Esophagus squamous epithelium (tissue), 5 donors: ENCODE data around the gene CDC20. TPM values are rescaled to one million over a fixed set of nuclear protein-coding genes. Genes with fewer than 3 reads are reported as not detected.

Experiments used
- DNase-seq: peaks from one replicate; lab custom pipeline; 2025; lab: John Stamatoyannopoulos, UW
- H3K27ac ChIP-seq, 4 donors: fragments of 200-600 bp; sonication (generic); one replicate each; pipeline ENCODE4 v1.5.1; 2016 to 2019; ENCODE audit warnings: mild to moderate bottlenecking in 1 of 4
- H3K27me3 ChIP-seq, 4 donors: fragments of 200-600 bp; sonication (generic); 1 replicate in 3 of 4; 2 replicates in 1 of 4; pipeline versions ENCODE4 v1.5.1 to v1.6.0; 2017 to 2021; ENCODE audit warnings: antibody characterized with exemption in 1 of 4
- H3K36me3 ChIP-seq, 3 donors: fragments of 200-600 bp; sonication (generic); one replicate each; pipeline ENCODE4 v1.5.1; 2016 to 2019
- H3K4me1 ChIP-seq, 3 donors: fragments of 200-600 bp; sonication (generic); one replicate each; pipeline ENCODE4 v1.5.1; 2017 to 2019
- H3K4me3 ChIP-seq, 4 donors: fragments of 200-600 bp; sonication (generic); 1 replicate in 3 of 4; 2 replicates in 1 of 4; pipeline ENCODE4 v1.5.1; 2016 to 2019; ENCODE audit warnings: mild to moderate bottlenecking in 2 of 4, moderate library complexity in 1 of 4
- H3K9me3 ChIP-seq, 3 donors: fragments of 200-600 bp; sonication (generic); one replicate each; pipeline ENCODE4 v1.5.1; 2016 to 2019
- POLR2A ChIP-seq, 4 donors: fragments of 450-650 bp; IDR thresholded peaks; one replicate each; pipeline ENCODE4 v1.6.1; 2017; ENCODE audit warnings: antibody characterized with exemption in 4 of 4, mild to moderate bottlenecking in 4 of 4, moderate library complexity in 3 of 4
- WGBS, 2 donors: methylation state at CpG; one replicate each; pipeline ENCODE4 v1.1.5; 2018; 5-methylcytosine and 5-hydroxymethylcytosine counted together
- intact Hi-C: fragments of 100-400 bp; cut with DNase I; formaldehyde crosslinking; loops from one replicate; pipeline ENCODE4 v1.15.0; 2022
- total RNA-seq, 4 donors: library from RNA; depleted of rRNA; stranded (reverse); fragments of >200 nt; gene quantifications; one replicate each; pipeline ENCODE4 v1.1.0, GENCODE V29; 2016
- TF ChIP-seq, protein P1 (sequence below), 6 experiments: fragments of 450-650 bp in 4 of 6; fragments of 200-600 bp in 2 of 6; sonication (generic) in 2 of 6; IDR thresholded peaks; one replicate each; pipeline ENCODE4 v1.5.1; 2016 to 2019; ENCODE audit warnings: antibody characterized with exemption in 6 of 6, mild to moderate bottlenecking in 4 of 6, moderate library complexity in 4 of 6
- donor health status: DM: yes; HTN: yes; CAD: no.

CDC20 gene
- total RNA-seq, 4 donors from 2014 or later = 16.5 to 96.0 (median 33.6) TPM

DNA sequence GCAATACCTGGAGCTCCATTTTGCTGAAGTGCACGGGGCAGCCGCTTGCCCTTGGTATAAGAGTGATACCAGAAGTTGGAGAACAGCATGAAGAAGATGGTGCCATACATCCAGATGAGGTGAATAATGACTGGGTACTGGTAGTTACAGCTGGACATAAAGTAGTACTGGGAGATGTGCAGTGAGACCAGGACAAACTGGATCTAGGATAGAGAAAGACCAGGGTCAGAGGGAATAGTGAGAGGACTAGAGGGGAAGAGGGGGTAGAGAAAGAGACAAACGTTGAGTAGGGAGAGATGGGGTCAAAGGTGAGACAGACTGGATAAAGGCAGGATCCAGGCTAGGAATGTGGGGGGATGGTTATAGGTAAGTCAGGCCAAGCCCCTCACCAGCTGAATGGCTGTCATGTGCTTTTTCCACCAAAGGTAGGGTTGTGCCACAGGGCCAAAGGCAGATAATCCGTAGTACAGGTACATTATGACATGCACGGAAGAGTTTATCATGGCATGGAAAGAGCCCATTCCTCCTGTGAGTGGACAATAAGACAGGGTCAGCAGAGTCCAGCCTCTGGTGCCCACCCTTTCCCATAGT is 5.2 kb downstream of the CDC20 start:
- Histone ChIP-seq H3K27ac (peak overlapping the region in 2 of 4 donors; percentile 13 to 16), H3K36me3 (peaks cover 30 to 55% (median 33%) of the 10 kb centered on the region in 3 donors), H3K27me3 (no peaks in the 10 kb centered on the region), H3K4me1 (peaks cover 27 to 69% (median 36%) of the 10 kb centered on the region in 3 donors), H3K4me3 (no peak overlapping the region), H3K9me3 (no peaks in the 10 kb centered on the region)
- TF ChIP-seq POLR2A (IDR thresholded peaks at IDR 0.05) = no peak
- TF ChIP-seq, protein P1, sequence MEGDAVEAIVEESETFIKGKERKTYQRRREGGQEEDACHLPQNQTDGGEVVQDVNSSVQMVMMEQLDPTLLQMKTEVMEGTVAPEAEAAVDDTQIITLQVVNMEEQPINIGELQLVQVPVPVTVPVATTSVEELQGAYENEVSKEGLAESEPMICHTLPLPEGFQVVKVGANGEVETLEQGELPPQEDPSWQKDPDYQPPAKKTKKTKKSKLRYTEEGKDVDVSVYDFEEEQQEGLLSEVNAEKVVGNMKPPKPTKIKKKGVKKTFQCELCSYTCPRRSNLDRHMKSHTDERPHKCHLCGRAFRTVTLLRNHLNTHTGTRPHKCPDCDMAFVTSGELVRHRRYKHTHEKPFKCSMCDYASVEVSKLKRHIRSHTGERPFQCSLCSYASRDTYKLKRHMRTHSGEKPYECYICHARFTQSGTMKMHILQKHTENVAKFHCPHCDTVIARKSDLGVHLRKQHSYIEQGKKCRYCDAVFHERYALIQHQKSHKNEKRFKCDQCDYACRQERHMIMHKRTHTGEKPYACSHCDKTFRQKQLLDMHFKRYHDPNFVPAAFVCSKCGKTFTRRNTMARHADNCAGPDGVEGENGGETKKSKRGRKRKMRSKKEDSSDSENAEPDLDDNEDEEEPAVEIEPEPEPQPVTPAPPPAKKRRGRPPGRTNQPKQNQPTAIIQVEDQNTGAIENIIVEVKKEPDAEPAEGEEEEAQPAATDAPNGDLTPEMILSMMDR (IDR thresholded peaks at IDR 0.05) = no peak
- intact Hi-C loops = no loop called here
- no peak for DNase-seq
- WGBS, 2 donors = 66 to 80% methylated on average over 3 to 5 of the region's 5 CpGs

DNA sequence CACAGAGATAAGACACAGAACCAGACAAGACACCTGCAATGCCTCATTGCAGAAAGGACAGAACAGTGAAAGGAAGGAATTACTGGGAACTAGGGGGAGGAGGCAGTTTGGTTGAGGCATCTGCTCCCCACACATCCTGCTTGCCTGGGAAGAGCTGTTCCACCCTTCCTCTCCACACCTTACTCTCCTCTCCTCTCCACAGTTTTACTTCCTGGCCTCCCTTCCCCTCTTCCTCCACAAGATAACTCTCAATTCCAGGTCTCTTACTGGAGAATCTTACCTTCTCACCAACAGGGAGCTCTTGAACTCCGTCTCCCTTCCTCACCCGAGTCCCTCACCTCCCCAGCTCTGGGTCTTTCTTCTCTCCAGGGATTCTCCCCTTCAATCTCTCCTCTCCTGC is 6.9 kb downstream of the CDC20 start:
- Histone ChIP-seq H3K27ac (peak overlapping the region; percentile 94 to 99 (median 97)), H3K9me3 (no peaks in the 10 kb centered on the region), H3K27me3 (no peaks in the 10 kb centered on the region), H3K4me3 (peak overlapping the region; percentile 70 to 86 (median 85)), H3K36me3 (peaks cover 30 to 51% (median 33%) of the 10 kb centered on the region in 3 donors), H3K4me1 (peaks cover 18 to 60% (median 28%) of the 10 kb centered on the region in 3 donors)
- no peak for DNase-seq
- 75 to 86% methylated on average over 2 of the region's 2 CpGs for WGBS, 2 donors
- no peak for TF ChIP-seq POLR2A (IDR thresholded peaks at IDR 0.05)
- TF ChIP-seq, protein P1 (IDR thresholded peaks at IDR 0.05) = no peak
- intact Hi-C loops = no loop called here

DNA sequence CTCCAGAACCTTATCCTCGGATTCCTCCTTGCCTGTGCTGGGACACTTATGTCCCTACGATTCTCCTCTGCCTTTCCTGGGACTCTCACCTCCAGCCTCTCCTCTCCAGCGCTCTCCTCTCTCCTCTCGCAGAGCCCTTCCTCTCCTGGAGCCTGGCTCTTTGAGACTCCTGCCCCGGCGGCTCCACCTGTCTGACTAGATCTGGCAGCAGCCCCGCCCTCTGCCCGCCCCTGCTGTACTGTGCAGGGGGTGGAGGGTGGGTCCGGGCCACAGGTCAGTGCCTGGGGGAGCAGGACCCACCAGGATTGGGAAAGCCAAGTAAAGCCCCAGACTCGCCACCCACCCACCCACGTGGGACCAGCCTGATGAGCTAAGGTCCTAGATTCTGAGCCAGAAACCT is 7.4 kb downstream of the CDC20 start:
- H3K27ac ChIP-seq = peak overlapping the region; percentile 94 to 99 (median 97)
- TF ChIP-seq, protein P1 (IDR thresholded peaks at IDR 0.05) = no peak
- TF ChIP-seq POLR2A (IDR thresholded peaks at IDR 0.05) = peak in 3 of 4 donors; percentile 46 to 67 (median 59)
- intact Hi-C loops = no loop called here
- H3K36me3 ChIP-seq = peaks cover 30 to 46% (median 33%) of the 10 kb centered on the region in 3 donors
- WGBS, 2 donors = 20 to 21% methylated on average over 6 to 7 of the region's 11 CpGs
- no peaks in the 10 kb centered on the region for H3K9me3 ChIP-seq
- H3K27me3 ChIP-seq = no peaks in the 10 kb centered on the region
- peaks cover 18 to 56% (median 28%) of the 10 kb centered on the region in 3 donors for H3K4me1 ChIP-seq
- peak overlapping the region; percentile 70 to 86 (median 85) for H3K4me3 ChIP-seq
- DNase-seq = no peak

DNA sequence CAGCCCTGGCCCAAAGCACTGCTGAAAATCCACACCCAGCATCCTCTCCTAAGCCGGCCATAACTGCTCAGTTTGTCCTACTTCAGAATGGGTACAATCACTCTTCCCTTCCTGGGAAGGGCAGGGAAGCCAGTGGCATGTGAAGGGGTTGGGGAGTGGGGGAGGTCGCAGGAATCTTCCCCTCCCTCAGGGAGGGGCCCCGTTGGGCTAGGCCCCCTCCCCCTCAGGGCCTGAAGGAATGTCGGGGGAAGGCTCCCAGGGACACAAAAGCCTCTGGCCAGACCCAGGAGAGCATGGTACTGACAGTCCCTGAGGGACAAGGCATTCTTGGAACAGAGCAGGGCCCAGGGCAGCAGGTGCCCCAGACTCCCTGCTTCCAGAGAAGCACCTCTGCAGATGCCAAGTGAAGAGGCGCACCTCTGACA is 7.8 kb downstream of the CDC20 start:
- H3K9me3 ChIP-seq = no peaks in the 10 kb centered on the region
- peak overlapping the region; percentile 70 to 86 (median 85) for H3K4me3 ChIP-seq
- peak overlapping the region; percentile 94 to 99 (median 97) for H3K27ac ChIP-seq
- no peaks in the 10 kb centered on the region for H3K27me3 ChIP-seq
- WGBS, 2 donors = 40% methylated on average over 1 of the region's 5 CpGs; no CpG with 5 or more reads in 1 of the 2 donors
- peaks cover 18 to 56% (median 28%) of the 10 kb centered on the region in 3 donors for H3K4me1 ChIP-seq
- intact Hi-C loops = no loop called here
- no peak for DNase-seq
- peaks cover 30 to 42% (median 33%) of the 10 kb centered on the region in 3 donors for H3K36me3 ChIP-seq
- TF ChIP-seq POLR2A (IDR thresholded peaks at IDR 0.05) = no peak
- TF ChIP-seq, protein P1 (IDR thresholded peaks at IDR 0.05) = no peak
